Transverse colon (tissue), 4 donors: ENCODE data around the gene HSBP1. TPM values are rescaled to one million over a fixed set of nuclear protein-coding genes. Genes with fewer than 3 reads are reported as not detected.

Experiments
- DNase-seq: peaks from one replicate; pipeline ENCODE4 v3.0.0-alpha.2; 2019
- H3K27ac ChIP-seq, 4 donors: fragments of 200-600 bp; sonication (generic); 2 replicates each; pipeline ENCODE4 v1.5.1; 2016 to 2018; ENCODE audit warnings: inconsistent platforms in 4 of 4
- H3K27me3 ChIP-seq: fragments of 200-600 bp; sonication (generic); 2 replicates; pipeline ENCODE4 v1.5.1; 2017; ENCODE audit warnings: inconsistent platforms
- H3K36me3 ChIP-seq, 4 donors: fragments of 200-600 bp; sonication (generic); 2 replicates each; pipeline ENCODE4 v1.5.1; 2017 to 2019; ENCODE audit warnings: inconsistent platforms in 4 of 4
- H3K4me1 ChIP-seq, 4 donors: fragments of 200-600 bp; sonication (generic); 2 replicates each; pipeline ENCODE4 v1.5.1; 2017 to 2020; ENCODE audit warnings: inconsistent platforms in 4 of 4
- H3K4me3 ChIP-seq, 4 donors: fragments of 200-600 bp; sonication (generic); 1 replicate in 1 of 4; 2 replicates in 3 of 4; pipeline versions ENCODE4 v1.5.1 to v1.6.1; 2017 to 2019; ENCODE audit warnings: inconsistent platforms in 4 of 4
- H3K9me3 ChIP-seq, 2 donors: fragments of 200-600 bp; sonication (generic); 2 replicates each; pipeline ENCODE4 v1.5.1; 2017 to 2019; ENCODE audit warnings: inconsistent platforms in 2 of 2
- EP300 ChIP-seq: sonication (generic); formaldehyde crosslinking; IDR thresholded peaks from one replicate; pipeline ENCODE4 v1.6.1; 2017; ENCODE audit warnings: antibody characterized with exemption, low read depth
- POLR2A ChIP-seq: fragments of 450-650 bp; IDR thresholded peaks from one replicate; pipeline ENCODE4 v1.6.1; 2016; ENCODE audit warnings: antibody characterized with exemption, mild to moderate bottlenecking, moderate library complexity
- POLR2AphosphoS5 ChIP-seq, 3 donors: sonication (generic); formaldehyde crosslinking; IDR thresholded peaks; one replicate each; pipeline ENCODE4 v1.6.1; 2016; ENCODE audit warnings: antibody characterized with exemption in 3 of 3
- WGBS, 2 donors: methylation state at CpG; one replicate each; pipeline ENCODE4 v1.1.5; 2018; ENCODE audit warnings: low coverage in 1 of 2; 5-methylcytosine and 5-hydroxymethylcytosine counted together
- in situ Hi-C, 4 donors: fragments of 200-750 bp; cut with MboI; loops; one replicate each; pipeline versions ENCODE4 v1.15.0 to v1.15.1; 2017; ENCODE audit warnings: low sequenced_read_pairs in 3 of 4, low pct_ligation_motif_present in 1 of 4, low pct_unique_long_range_greater_than_20kb in 1 of 4
- intact Hi-C: fragments of 100-400 bp; cut with DNase I; formaldehyde crosslinking; loops from one replicate; pipeline ENCODE4 v1.15.1; 2023; ENCODE audit warnings: low total_unique reads
- total RNA-seq, 4 donors: library from RNA; depleted of rRNA; stranded (reverse); fragments of >200 nt; gene quantifications; one replicate each; pipeline ENCODE4 v1.1.0, GENCODE V29; 2016
- TF ChIP-seq, protein P1 (sequence below), 5 experiments: fragments of 200-600 bp in 3 of 5; fragments of 450-650 bp in 2 of 5; sonication (generic) in 3 of 5; IDR thresholded peaks; 1 replicate in 2 of 5; 2 replicates in 3 of 5; pipeline ENCODE4 v1.5.1; 2016 to 2017; ENCODE audit warnings: antibody characterized with exemption in 5 of 5, inconsistent platforms in 3 of 5, mild to moderate bottlenecking in 2 of 5, moderate library complexity in 1 of 5

HSBP1 gene
- total RNA-seq, 4 donors from 2014 or later: 3.4 to 14.0 (median 10.8) TPM

DNA sequence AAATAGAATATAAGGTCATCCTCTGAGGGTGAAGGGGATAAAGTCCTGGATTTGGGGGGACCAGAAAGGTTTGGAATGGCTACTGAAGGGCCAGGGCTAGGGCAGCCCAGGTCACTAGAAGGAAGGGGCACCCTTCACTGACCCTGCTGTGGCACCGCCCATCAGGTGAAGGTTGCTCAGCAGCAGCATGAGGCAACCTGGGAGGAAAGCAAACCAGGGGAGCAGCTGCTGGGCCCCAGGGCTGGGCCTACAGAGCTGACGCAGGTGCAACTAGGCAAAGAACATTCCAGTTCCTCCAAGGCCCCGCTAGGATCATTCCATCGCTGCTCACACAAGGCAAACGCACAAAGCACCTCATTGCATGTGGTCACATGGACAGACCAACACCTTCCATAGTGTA, 3.4 kb upstream of the HSBP1 start:
- no peak overlapping the region for H3K4me3 ChIP-seq
- intact Hi-C loops (no loop called here), in situ Hi-C loops (loop anchor here in 3 of 4 donors (25.0 kb wide), 2 partner anchors 258 to 383 kb away; partner anchors contain the start of genes ADAD2 (in 1 of the 3) and TAF1C (in 1 of the 3))
- TF ChIP-seq, protein P1, sequence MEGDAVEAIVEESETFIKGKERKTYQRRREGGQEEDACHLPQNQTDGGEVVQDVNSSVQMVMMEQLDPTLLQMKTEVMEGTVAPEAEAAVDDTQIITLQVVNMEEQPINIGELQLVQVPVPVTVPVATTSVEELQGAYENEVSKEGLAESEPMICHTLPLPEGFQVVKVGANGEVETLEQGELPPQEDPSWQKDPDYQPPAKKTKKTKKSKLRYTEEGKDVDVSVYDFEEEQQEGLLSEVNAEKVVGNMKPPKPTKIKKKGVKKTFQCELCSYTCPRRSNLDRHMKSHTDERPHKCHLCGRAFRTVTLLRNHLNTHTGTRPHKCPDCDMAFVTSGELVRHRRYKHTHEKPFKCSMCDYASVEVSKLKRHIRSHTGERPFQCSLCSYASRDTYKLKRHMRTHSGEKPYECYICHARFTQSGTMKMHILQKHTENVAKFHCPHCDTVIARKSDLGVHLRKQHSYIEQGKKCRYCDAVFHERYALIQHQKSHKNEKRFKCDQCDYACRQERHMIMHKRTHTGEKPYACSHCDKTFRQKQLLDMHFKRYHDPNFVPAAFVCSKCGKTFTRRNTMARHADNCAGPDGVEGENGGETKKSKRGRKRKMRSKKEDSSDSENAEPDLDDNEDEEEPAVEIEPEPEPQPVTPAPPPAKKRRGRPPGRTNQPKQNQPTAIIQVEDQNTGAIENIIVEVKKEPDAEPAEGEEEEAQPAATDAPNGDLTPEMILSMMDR (IDR thresholded peaks at IDR 0.05): no peak
- TF ChIP-seq EP300 (no peak), POLR2AphosphoS5 (IDR thresholded peaks at IDR 0.05) (no peak), POLR2A (no peak)
- no peak overlapping the region for H3K27ac ChIP-seq
- no peak for DNase-seq
- H3K27me3 ChIP-seq: peaks cover 3% of the 10 kb centered on the region
- H3K36me3 ChIP-seq: no peaks in the 10 kb centered on the region
- 98% methylated on average over 5 of the region's 5 CpGs; no CpG with 5 or more reads in 1 of the 2 donors for WGBS, 2 donors
- no peaks in the 10 kb centered on the region for H3K9me3 ChIP-seq
- peaks cover 3 to 21% (median 12%) of the 10 kb centered on the region in 4 donors for H3K4me1 ChIP-seq

DNA sequence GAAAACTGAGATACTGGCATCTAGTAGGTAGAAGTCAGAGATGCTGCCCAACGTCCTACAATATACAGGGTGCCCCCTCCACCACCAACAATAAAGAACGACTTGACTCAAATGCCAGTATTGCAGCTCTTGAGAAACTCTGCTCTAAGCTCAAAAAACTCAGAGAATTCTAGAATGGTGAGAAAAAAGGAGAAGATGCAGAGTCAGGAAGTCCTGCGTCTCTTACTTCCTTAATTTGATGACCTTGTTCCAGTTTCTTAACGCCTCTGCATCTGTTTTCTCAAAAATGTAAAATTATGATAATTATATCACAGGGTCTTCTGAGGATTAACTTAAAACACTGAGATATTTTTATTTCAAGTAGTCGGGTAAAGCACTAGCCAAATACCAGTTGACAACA, 1.7 kb upstream of the HSBP1 start:
- peaks cover 9 to 38% (median 12%) of the 10 kb centered on the region in 4 donors for H3K4me1 ChIP-seq
- H3K9me3 ChIP-seq: no peaks in the 10 kb centered on the region
- WGBS, 2 donors: 43 to 56% methylated on average over 5 of the region's 5 CpGs
- in situ Hi-C loops (loop anchor here in 3 of 4 donors (25.0 kb wide), 2 partner anchors 256 to 381 kb away; partner anchors contain the start of genes ADAD2 (in 1 of the 3) and TAF1C (in 1 of the 3)), intact Hi-C loops (no loop called here)
- peak overlapping the region in 2 of 4 donors; percentile 16 to 52 for H3K27ac ChIP-seq
- no peaks in the 10 kb centered on the region for H3K36me3 ChIP-seq
- H3K27me3 ChIP-seq: no peaks in the 10 kb centered on the region
- DNase-seq: no peak
- no peak overlapping the region for H3K4me3 ChIP-seq
- no peak for TF ChIP-seq EP300
- no peak for TF ChIP-seq POLR2AphosphoS5 (IDR thresholded peaks at IDR 0.05)
- TF ChIP-seq POLR2A: no peak
- TF ChIP-seq, protein P1 (IDR thresholded peaks at IDR 0.05): no peak

DNA sequence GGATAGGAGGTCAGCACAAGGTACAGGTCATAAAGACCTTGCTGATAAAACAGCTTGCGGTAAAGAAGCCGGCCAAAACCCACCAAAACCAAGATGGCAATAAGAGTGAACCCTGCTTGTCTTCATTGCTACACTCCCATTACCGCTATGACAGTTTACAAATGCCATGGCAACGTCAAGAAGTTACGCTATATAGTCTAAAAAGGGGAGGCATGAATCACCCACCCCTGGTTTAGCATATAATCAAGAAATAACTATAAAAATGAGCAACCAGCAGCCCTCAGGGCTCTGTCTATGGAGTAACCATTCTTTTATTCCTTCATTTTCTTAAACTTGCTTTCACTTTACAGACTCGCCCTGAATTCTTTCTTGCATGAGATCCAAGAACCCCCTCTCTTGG, 1.0 kb upstream of the HSBP1 start:
- Histone ChIP-seq H3K4me1 (peaks cover 10 to 43% (median 12%) of the 10 kb centered on the region in 4 donors), H3K36me3 (no peaks in the 10 kb centered on the region), H3K27me3 (no peaks in the 10 kb centered on the region), H3K27ac (peak overlapping the region in 1 of 4 donors; percentile 52), H3K4me3 (no peak overlapping the region), H3K9me3 (no peaks in the 10 kb centered on the region)
- WGBS, 2 donors: 93% methylated on average over 6 of the region's 6 CpGs
- in situ Hi-C loops: loop anchor here in 3 of 4 donors (25.0 kb wide), 2 partner anchors 256 to 381 kb away; partner anchors contain the start of genes ADAD2 (in 1 of the 3) and TAF1C (in 1 of the 3)
- intact Hi-C loops: no loop called here
- DNase-seq: no peak
- TF ChIP-seq, protein P1 (IDR thresholded peaks at IDR 0.05): no peak
- TF ChIP-seq EP300 (no peak), POLR2A (no peak), POLR2AphosphoS5 (IDR thresholded peaks at IDR 0.05) (no peak)

DNA sequence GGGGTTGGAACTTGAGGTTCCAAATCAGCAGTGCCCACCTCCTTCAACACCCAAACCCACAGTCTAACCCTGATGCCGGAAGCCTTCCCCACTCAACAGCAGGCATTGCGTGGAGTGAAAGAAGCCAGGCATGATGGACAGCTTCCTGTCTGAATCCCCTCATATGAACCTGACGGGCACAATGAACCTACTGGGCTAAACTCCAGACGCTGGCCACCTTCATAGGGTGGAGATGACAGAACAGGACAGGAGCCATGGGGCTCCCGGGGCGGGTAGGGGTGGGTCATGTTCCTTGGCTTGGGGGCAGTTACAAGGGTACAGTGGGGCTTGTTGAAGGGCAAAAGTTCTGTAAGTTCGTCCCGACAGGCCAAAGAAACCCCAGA, 460 bp upstream of the HSBP1 start:
- WGBS, 2 donors: 63% methylated on average over 8 of the region's 8 CpGs; no CpG with 5 or more reads in 1 of the 2 donors
- no peak for DNase-seq
- intact Hi-C loops (no loop called here), in situ Hi-C loops (loop anchor here in 3 of 4 donors (25.0 kb wide), 2 partner anchors 255 to 380 kb away; partner anchors contain the start of genes ADAD2 (in 1 of the 3) and TAF1C (in 1 of the 3))
- H3K36me3 ChIP-seq: no peaks in the 10 kb centered on the region
- TF ChIP-seq, protein P1 (IDR thresholded peaks at IDR 0.05): no peak
- no peak for TF ChIP-seq POLR2AphosphoS5 (IDR thresholded peaks at IDR 0.05)
- TF ChIP-seq POLR2A: no peak
- TF ChIP-seq EP300: no peak
- peak overlapping the region; percentile 87 to 95 (median 90) for H3K27ac ChIP-seq
- H3K4me1 ChIP-seq: peaks cover 7 to 38% (median 10%) of the 10 kb centered on the region in 4 donors
- no peaks in the 10 kb centered on the region for H3K27me3 ChIP-seq
- peak overlapping the region in 3 of 4 donors; percentile 78 to 100 (median 98) for H3K4me3 ChIP-seq
- no peaks in the 10 kb centered on the region for H3K9me3 ChIP-seq
